Activated B cell treated with CpG ODN at 0.5 μM for 24 hours (primary cell): Measurements from ENCODE around the gene TMX2. TPM values are rescaled to one million over a fixed set of nuclear protein-coding genes. Genes with fewer than 3 reads are reported as not detected.

Experiments
- ATAC-seq: fragments of 200-7000 bp; cut with Tn5 transposase; one replicate; pipeline ENCODE4 v1.10.0; 2021; ENCODE audit warnings: low read depth, mild to moderate bottlenecking, moderate library complexity
- CTCF ChIA-PET: fragments of 350-600 bp; sonication (Branson Sonifier 250); formaldehyde crosslinking; loops from one replicate; lab custom pipeline; 2021; ENCODE audit warnings: antibody characterized with exemption; lab: Charles Lee
- POLR2A ChIA-PET: fragments of 350-600 bp; sonication (Branson Sonifier 250); formaldehyde crosslinking; loops from one replicate; lab custom pipeline; 2021; ENCODE audit warnings: antibody characterized with exemption; lab: Charles Lee
- DNase-seq: peaks from one replicate; pipeline ENCODE4 v3.0.0; 2022
- H3K27ac Mint-ChIP-seq: one replicate; pipeline ENCODE4 v1.8.0; 2020; ENCODE audit warnings: mixed read lengths
- H3K27me3 Mint-ChIP-seq: one replicate; pipeline ENCODE4 v1.8.0; 2021; ENCODE audit warnings: mixed read lengths
- H3K36me3 Mint-ChIP-seq: one replicate; pipeline ENCODE4 v1.8.0; 2021; ENCODE audit warnings: low read depth, mixed read lengths
- H3K4me1 Mint-ChIP-seq: one replicate; pipeline ENCODE4 v1.8.0; 2021; ENCODE audit warnings: mixed read lengths
- H3K4me3 Mint-ChIP-seq: one replicate; pipeline ENCODE4 v1.8.0; 2020; ENCODE audit warnings: mild to moderate bottlenecking, mixed read lengths
- H3K9me3 Mint-ChIP-seq: one replicate; pipeline ENCODE4 v1.8.0; 2020; ENCODE audit warnings: mixed read lengths
- intact Hi-C: fragments of 100-400 bp; cut with micrococcal nuclease; formaldehyde crosslinking; loops from one replicate; pipeline ENCODE4 v1.15.1; 2024
- total RNA-seq: library from RNA; stranded (reverse); gene quantifications from 2 replicates; pipeline ENCODE4 v1.2.3, GENCODE V29; 2022
- TF ChIP-seq, protein P1 (sequence below): fragments of 200-600 bp; IDR thresholded peaks from one replicate; pipeline ENCODE4 v1.8.0; 2022; ENCODE audit warnings: antibody characterized with exemption, mild to moderate bottlenecking

The TMX2 gene
- total RNA-seq, 1 donor from 2014 or later = 53.2 TPM

- intact Hi-C loops = loop anchor here (1.0 to 10.0 kb wide), 13 partner anchors 11 to 1887 kb away; partner anchors contain the start of genes CLP1, FAM111A, MED19 and SELENOH
Measured at GRCh38 chr11:57667736-57668433, 44.5 kb upstream of the TMX2 start, which contains the start of gene ZDHHC5. Gene ZDHHC5 (plus strand): TSS chr11:57668114. CDS start chr11:57673091, 4,977 bp downstream.

GRCh38 chr11:57668434-57668782, 44.0 kb upstream of the TMX2 start:
- Mint-ChIP-seq H3K36me3 (peaks cover 41% of the 10 kb centered on the region), H3K4me3 (peak overlapping the region; percentile 89), H3K4me1 (peaks cover 51% of the 10 kb centered on the region), H3K27ac (peak overlapping the region; percentile 99), H3K9me3 (no peaks in the 10 kb centered on the region), H3K27me3 (no peaks in the 10 kb centered on the region)
- TF ChIP-seq, protein P1, sequence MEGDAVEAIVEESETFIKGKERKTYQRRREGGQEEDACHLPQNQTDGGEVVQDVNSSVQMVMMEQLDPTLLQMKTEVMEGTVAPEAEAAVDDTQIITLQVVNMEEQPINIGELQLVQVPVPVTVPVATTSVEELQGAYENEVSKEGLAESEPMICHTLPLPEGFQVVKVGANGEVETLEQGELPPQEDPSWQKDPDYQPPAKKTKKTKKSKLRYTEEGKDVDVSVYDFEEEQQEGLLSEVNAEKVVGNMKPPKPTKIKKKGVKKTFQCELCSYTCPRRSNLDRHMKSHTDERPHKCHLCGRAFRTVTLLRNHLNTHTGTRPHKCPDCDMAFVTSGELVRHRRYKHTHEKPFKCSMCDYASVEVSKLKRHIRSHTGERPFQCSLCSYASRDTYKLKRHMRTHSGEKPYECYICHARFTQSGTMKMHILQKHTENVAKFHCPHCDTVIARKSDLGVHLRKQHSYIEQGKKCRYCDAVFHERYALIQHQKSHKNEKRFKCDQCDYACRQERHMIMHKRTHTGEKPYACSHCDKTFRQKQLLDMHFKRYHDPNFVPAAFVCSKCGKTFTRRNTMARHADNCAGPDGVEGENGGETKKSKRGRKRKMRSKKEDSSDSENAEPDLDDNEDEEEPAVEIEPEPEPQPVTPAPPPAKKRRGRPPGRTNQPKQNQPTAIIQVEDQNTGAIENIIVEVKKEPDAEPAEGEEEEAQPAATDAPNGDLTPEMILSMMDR = no peak
- ATAC-seq (peak; percentile 3), DNase-seq (no peak)
- ChIA-PET POLR2A (interaction anchor here (1.0 to 2.7 kb wide), 8 partner anchors 11 to 333 kb away, joined by 3 to 16 read pairs (median 6); partner anchors contain the start of genes CLP1, MED19, SELENOH and SSRP1), CTCF (interaction anchor here (1.0 kb wide), 1 partner anchor 132 kb away, joined by 3 read pairs; no protein-coding TSS in a partner anchor)
- intact Hi-C loops = loop anchor here (2.0 to 10.0 kb wide), 2 partner anchors 14 to 1886 kb away; no protein-coding TSS in a partner anchor

More at GRCh38 chr11:57667736-57668433, 44.5 kb upstream of the TMX2 start, which contains the start of gene ZDHHC5:
- peak within 1 kb of the TSS; percentile 99 for H3K27ac Mint-ChIP-seq
- no peaks in the 10 kb centered on the region for H3K27me3 Mint-ChIP-seq
- no peaks in the 10 kb centered on the region for H3K9me3 Mint-ChIP-seq
- DNase-seq (peak; percentile 97), ATAC-seq (peak; percentile 80)
- peak within 1 kb of the TSS; percentile 89 for H3K4me3 Mint-ChIP-seq
- POLR2A ChIA-PET = interaction anchor here (0.7 to 2.7 kb wide), 11 partner anchors 10 to 333 kb away, joined by 3 to 16 read pairs (median 6); partner anchors contain the start of genes CLP1, MED19, SELENOH and SSRP1
- peaks cover 36% of the 10 kb centered on the region for H3K36me3 Mint-ChIP-seq
- TF ChIP-seq, protein P1 = no peak
- H3K4me1 Mint-ChIP-seq = peaks cover 49% of the 10 kb centered on the region
- CTCF ChIA-PET = interaction anchor here (1.0 to 1.7 kb wide), 2 partner anchors 23 to 132 kb away, joined by 3 to 8 read pairs; no protein-coding TSS in a partner anchor

DNA sequence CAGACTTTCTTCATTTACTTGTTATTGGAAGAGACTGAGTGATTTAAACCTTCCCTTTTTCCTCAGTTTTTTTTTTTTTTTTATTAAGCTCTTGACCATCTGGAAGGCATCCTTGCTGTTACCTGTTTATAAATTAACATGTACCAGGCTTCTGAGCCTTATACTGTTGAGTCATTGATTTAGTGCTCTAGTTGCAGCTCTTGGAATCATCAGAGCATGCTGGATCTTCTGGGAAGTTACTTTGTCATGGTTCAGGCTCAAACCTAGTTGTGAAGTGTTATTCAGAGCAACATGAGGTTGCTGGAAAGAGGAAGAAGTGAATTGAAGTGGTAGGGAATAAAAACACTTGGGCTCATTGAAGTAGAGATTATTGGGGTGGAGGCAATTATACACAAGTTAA, 38.1 kb upstream of the TMX2 start:
- H3K4me1 Mint-ChIP-seq = peaks cover 50% of the 10 kb centered on the region
- no peaks in the 10 kb centered on the region for H3K9me3 Mint-ChIP-seq
- ChIA-PET CTCF (no interaction called here), POLR2A (interaction anchor here (0.6 to 1.8 kb wide), 2 partner anchors 38 to 68 kb away, joined by 3 to 5 read pairs; partner anchors contain the start of genes MED19 and TMX2)
- no peak overlapping the region for H3K27ac Mint-ChIP-seq
- no peak for DNase-seq
- ATAC-seq = no peak
- TF ChIP-seq, protein P1 = no peak
- H3K4me3 Mint-ChIP-seq = no peak overlapping the region
- intact Hi-C loops = no loop called here
- no peaks in the 10 kb centered on the region for H3K27me3 Mint-ChIP-seq
- peaks cover 70% of the 10 kb centered on the region for H3K36me3 Mint-ChIP-seq

DNA sequence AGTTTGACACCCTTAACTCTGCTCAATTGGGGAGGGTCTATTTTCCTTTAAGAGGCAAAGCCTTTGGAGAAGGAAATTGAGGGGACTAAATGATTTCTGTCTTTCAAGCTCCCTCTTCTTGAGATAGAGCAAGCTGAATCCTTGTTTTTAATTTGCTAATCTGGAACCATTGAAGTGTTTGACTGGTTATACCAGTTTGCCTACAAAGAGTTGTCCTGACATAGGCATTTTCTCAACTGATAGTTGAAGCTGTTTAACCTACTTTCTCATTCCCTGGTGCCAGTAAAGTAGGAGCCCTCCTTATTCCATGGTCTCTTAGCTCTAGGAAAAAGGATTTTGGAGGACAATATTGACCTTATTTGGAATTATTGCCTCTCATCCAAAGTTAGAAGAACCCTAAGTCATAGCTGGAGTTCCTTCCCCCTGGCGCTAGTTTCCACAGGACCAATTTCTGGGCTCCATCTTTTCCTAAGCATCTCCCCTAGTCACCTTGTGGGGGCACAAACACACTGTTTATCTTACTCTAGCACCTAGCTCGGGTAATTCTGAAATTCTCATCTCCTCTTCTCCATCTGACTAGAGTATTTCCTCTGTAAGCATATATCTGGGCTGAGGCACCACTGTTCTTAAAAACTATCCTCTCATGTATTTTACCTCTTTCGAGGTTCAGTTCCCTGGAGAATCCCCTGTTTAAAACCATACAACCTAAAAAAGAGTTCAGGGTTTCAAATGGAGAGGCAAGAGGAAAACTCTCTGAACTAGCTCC, 37.0 kb upstream of the TMX2 start:
- H3K27me3 Mint-ChIP-seq = no peaks in the 10 kb centered on the region
- CTCF ChIA-PET = no interaction called here
- POLR2A ChIA-PET = interaction anchor here (1.8 kb wide), 1 partner anchor 37 kb away, joined by 5 read pairs; the partner anchor contains the start of genes MED19 and TMX2
- H3K36me3 Mint-ChIP-seq = peaks cover 71% of the 10 kb centered on the region
- peaks cover 41% of the 10 kb centered on the region for H3K4me1 Mint-ChIP-seq
- H3K9me3 Mint-ChIP-seq = no peaks in the 10 kb centered on the region
- intact Hi-C loops = no loop called here
- DNase-seq (no peak), ATAC-seq (no peak)
- no peak overlapping the region for H3K4me3 Mint-ChIP-seq
- H3K27ac Mint-ChIP-seq = no peak overlapping the region
- TF ChIP-seq, protein P1 = no peak
